Measurements from ENCODE around the gene PEX3. TPM values are rescaled to one million over a fixed set of nuclear protein-coding genes. Genes with fewer than 3 reads are reported as not detected.

The PEX3 gene
- total and polyA plus RNA-seq, 10 of the 15 experiments (the other 5 are each of a cell fraction or from before 2014, with no cell fraction given): 18.6 to 70.7 (median 38.6) TPM

- BruUV-seq (replicated peaks): no TSS peak
- Histone ChIP-seq H3K27me3 (replicated peaks in 1 of 2; ENCODE audit: control insufficient read depth in 2 of 2, insufficient read depth in 2 of 2, low read length in 1 of 2) (no peaks in the 10 kb centered on the region), H3K79me2 (ENCODE audit: control insufficient read depth, insufficient read depth, low read length) (peaks cover 46% of the 10 kb centered on the region), H2AFZ (ENCODE audit: control insufficient read depth, low read depth, low read length) (peak overlapping the region; percentile 94), H3K9ac (ENCODE audit: control insufficient read depth, insufficient read depth, low read length) (peak overlapping the region; percentile 87), H4K20me1 (ENCODE audit: control insufficient read depth, insufficient read depth) (no peaks in the 10 kb centered on the region), H3K4me1 (ENCODE audit: control insufficient read depth, insufficient read depth, low read length) (no peaks in the 10 kb centered on the region; the same call in 1 of the 2 replicates), H3K4me3 (peak overlapping the region; percentile 79), H3K36me3 (ENCODE audit: control insufficient read depth in 2 of 2, insufficient read depth in 2 of 2, low read length in 1 of 2) (no peaks in the 10 kb centered on the region), H3K4me2 (ENCODE audit: control insufficient read depth, insufficient read depth) (peak overlapping the region; percentile 64), H3K27ac (ENCODE audit: control insufficient read depth, insufficient read depth) (peak overlapping the region; percentile 80), H3K9me3 (replicated peaks; ENCODE audit: control insufficient read depth, insufficient read depth, low read length) (no peaks in the 10 kb centered on the region)
- 22% methylated on average over 4 of the region's 4 CpGs for WGBS (ENCODE audit: insufficient coverage, insufficient replicate concordance, low lambda C conversion rate, missing lambda C conversion rate)
- ATAC-seq: no peak
- in situ Hi-C loops (cut with MboI): no loop called here
- POLR2A ChIA-PET: no interaction called here
- RAD21 ChIA-PET (ENCODE audit: unreplicated experiment): interaction anchor here (1.1 to 1.4 kb wide), 3 partner anchors 25 to 62 kb away, joined by 3 read pairs; no protein-coding TSS in a partner anchor
- no peak for DNase-seq (ENCODE audit: low read depth, low spot score)
- TF ChIP-seq MTA3 (IDR thresholded peaks at IDR 0.05; ENCODE audit: borderline replicate concordance, low read length) (no peak), MXI1 (IDR thresholded peaks at IDR 0.05; ENCODE audit: low read depth, low read length) (0 out of 2 replicates have a peak, but pooled peaks have one; percentile 24), FOXK2 (IDR thresholded peaks at IDR 0.05) (no peak), POU2F2 (IDR thresholded peaks at IDR 0.05; ENCODE audit: borderline replicate concordance, low read depth, low read length) (no peak), ELK1 (IDR thresholded peaks at IDR 0.05; ENCODE audit: low read depth, low read length) (no peak), IKZF1 (conservative IDR thresholded peaks at IDR 0.05) (no peak)
- SMC1A ChIA-PET (ENCODE audit: uncharacterized antibody, unreplicated experiment): interaction anchor here (1.4 to 1.8 kb wide), 2 partner anchors 30 to 60 kb away, joined by 4 read pairs; partner anchors contain the start of gene FUCA2
- intact Hi-C loops (cut with micrococcal nuclease; ENCODE audit: unreplicated experiment): loop anchor here (5.0 kb wide), 2 partner anchors 391 to 611 kb away; partner anchors contain the start of gene LTV1
- no peak for FAIRE-seq
- CTCF ChIA-PET: interaction anchor here (0.8 to 1.2 kb wide), 2 partner anchors 9 to 24 kb away, joined by 3 read pairs; no protein-coding TSS in a partner anchor
Observed at GRCh38 chr6:143451531-143451930, 926 bp downstream of the PEX3 start.
